H1 (cell line): ENCODE results near the gene PPFIBP2. TPM values are rescaled to one million over a fixed set of nuclear protein-coding genes. Genes with fewer than 3 reads are reported as not detected.
A peak's percentile ranks its signal among the peaks of the same experiment; 100 is the strongest.

Experiments
- CTCF ChIA-PET: fragments of 300-600 bp; sonication (Branson Sonifier 250); formaldehyde crosslinking; loops from one replicate; lab custom pipeline; 2021; ENCODE audit not compliant: partially characterized antibody; lab: Charles Lee
- POLR2A ChIA-PET: fragments of 300-600 bp; sonication (Branson Sonifier 250); formaldehyde crosslinking; loops from one replicate; lab custom pipeline; 2021; ENCODE audit warnings: inconsistent platforms; ENCODE audit not compliant: partially characterized antibody; lab: Charles Lee
- DNase-seq, 2 experiments: peaks; one replicate each; pipeline versions ENCODE4 v3.0.0 to v3.0.0-alpha.2; 2010 to 2022; ENCODE audit warnings: low spot score in 2 of 2, low read depth in 1 of 2, mixed read lengths in 1 of 2
- FAIRE-seq: peaks from 2 replicates; lab custom pipeline; 2011; peaks lifted over from hg19 to GRCh38; lab: Jason Lieb, UNC
- H2AFZ ChIP-seq: 2 replicates; pipeline ENCODE4 v1.8.1; 2012; ENCODE audit warnings: low read length, inconsistent platforms
- H2AK5ac ChIP-seq: 2 replicates; pipeline ENCODE4 v1.6.1; 2013; ENCODE audit warnings: low read depth, low read length
- H2BK120ac ChIP-seq: replicated peaks from 2 replicates; pipeline ENCODE3; 2013; ENCODE audit warnings: low read depth, low read length, inconsistent platforms
- H2BK12ac ChIP-seq: 2 replicates; pipeline ENCODE4 v1.6.1; 2013; ENCODE audit warnings: low read depth, low read length
- H2BK15ac ChIP-seq: 2 replicates; pipeline ENCODE4 v1.6.1; 2013; ENCODE audit warnings: low read length
- H2BK20ac ChIP-seq: 2 replicates; pipeline ENCODE4 v1.6.1; 2013; ENCODE audit warnings: low read length
- H2BK5ac ChIP-seq: 2 replicates; pipeline ENCODE4 v1.6.1; 2013; ENCODE audit warnings: low read depth, low read length
- H3K14ac ChIP-seq: 2 replicates; pipeline ENCODE4 v1.6.1; 2013; ENCODE audit warnings: inconsistent platforms; ENCODE audit not compliant: insufficient read length
- H3K18ac ChIP-seq: 2 replicates; pipeline ENCODE4 v1.6.1; 2013; ENCODE audit warnings: low read length; ENCODE audit errors: extremely low read depth
- H3K23ac ChIP-seq: 2 replicates; pipeline ENCODE4 v1.6.1; 2013; ENCODE audit warnings: inconsistent platforms; ENCODE audit not compliant: insufficient read length
- H3K23me2 ChIP-seq: 2 replicates; pipeline ENCODE4 v1.6.1; 2013; ENCODE audit warnings: low read depth, low read length
- H3K27ac ChIP-seq: 2 replicates; pipeline ENCODE4 v1.6.1; 2011; ENCODE audit warnings: low read depth, low read length, inconsistent platforms
- H3K27me3 ChIP-seq, 4 experiments: replicated peaks in 1 of 4; 1 replicate in 1 of 4; 2 replicates in 3 of 4; pipeline versions ENCODE4 v1.6.1 to v1.8.1; 2011 to 2013; ENCODE audit warnings: low read length in 3 of 4, mild to moderate bottlenecking in 3 of 4, inconsistent platforms in 2 of 4, mixed read lengths in 2 of 4, moderate library complexity in 1 of 4; ENCODE audit not compliant: control insufficient read depth in 3 of 4, insufficient read depth in 3 of 4; ENCODE audit errors: extremely low read depth in 1 of 4
- H3K36me3 ChIP-seq, 4 experiments: 2 replicates each; pipeline versions ENCODE4 v1.6.1 to v1.8.1; 2011 to 2013; ENCODE audit warnings: mild to moderate bottlenecking in 4 of 4, low read length in 3 of 4, moderate library complexity in 2 of 4, control low read depth in 1 of 4, inconsistent platforms in 1 of 4; ENCODE audit not compliant: insufficient read depth in 4 of 4, control insufficient read depth in 2 of 4
- H3K4ac ChIP-seq: replicated peaks from 2 replicates; pipeline ENCODE3; 2013; ENCODE audit warnings: low read length, low read depth, mixed read lengths, inconsistent platforms; ENCODE audit not compliant: insufficient read length
- H3K4me1 ChIP-seq, 4 experiments: replicated peaks in 1 of 4; 1 replicate in 1 of 4; 2 replicates in 3 of 4; pipeline versions ENCODE4 v1.6.1 to v1.8.1; 2011 to 2013; ENCODE audit warnings: low read length in 3 of 4, inconsistent platforms in 2 of 4, mixed read lengths in 1 of 4; ENCODE audit not compliant: insufficient read depth in 4 of 4, control insufficient read depth in 3 of 4
- H3K4me2 ChIP-seq, 2 experiments: 2 replicates each; pipeline versions ENCODE4 v1.6.1 to v1.8.1; 2011 to 2013; ENCODE audit warnings: low read depth in 2 of 2, low read length in 2 of 2, control low read depth in 1 of 2, inconsistent platforms in 1 of 2, mild to moderate bottlenecking in 1 of 2; ENCODE audit not compliant: insufficient read depth in 1 of 2
- H3K4me3 ChIP-seq, 4 experiments: fragments of 200-600, 300-600 bp in 1 of 4; sonication (generic), shearing (Covaris generic), sonication (Bioruptor Twin) in 1 of 4; 2 replicates each; pipeline versions ENCODE4 v1.5.1 to v1.8.1; 2011 to 2016; ENCODE audit warnings: low read length in 4 of 4, low read depth in 3 of 4, control low read depth in 2 of 4, inconsistent platforms in 2 of 4, mild to moderate bottlenecking in 2 of 4, mixed read lengths in 1 of 4, moderate library complexity in 1 of 4; ENCODE audit not compliant: insufficient read depth in 2 of 4; ENCODE audit errors: extremely low read depth in 1 of 4
- H3K56ac ChIP-seq: replicated peaks from 2 replicates; pipeline ENCODE3; 2013; ENCODE audit warnings: low read depth, mild to moderate bottlenecking, mixed read lengths, low read length, inconsistent platforms; ENCODE audit not compliant: insufficient read length
- H3K79me1 ChIP-seq: 2 replicates; pipeline ENCODE4 v1.6.1; 2013; ENCODE audit warnings: low read depth, low read length, control low read depth
- H3K79me2 ChIP-seq, 2 experiments: 2 replicates each; pipeline versions ENCODE4 v1.6.1 to v1.8.1; 2012 to 2013; ENCODE audit warnings: low read length in 2 of 2, mild to moderate bottlenecking in 2 of 2, inconsistent platforms in 1 of 2; ENCODE audit not compliant: insufficient read depth in 2 of 2, control insufficient read depth in 1 of 2
- H3K9ac ChIP-seq, 4 experiments: replicated peaks in 1 of 4; 1 replicate in 1 of 4; 2 replicates in 3 of 4; pipeline versions ENCODE4 v1.6.1 to v1.8.1; 2011 to 2013; ENCODE audit warnings: low read depth in 3 of 4, low read length in 3 of 4, control low read depth in 2 of 4, mild to moderate bottlenecking in 2 of 4, moderate library complexity in 2 of 4, inconsistent platforms in 1 of 4; ENCODE audit errors: extremely low read depth in 1 of 4
- H3K9me3 ChIP-seq, 2 experiments: 2 replicates each; pipeline versions ENCODE4 v1.6.1 to v1.8.1; 2012 to 2013; ENCODE audit warnings: mild to moderate bottlenecking in 2 of 2, moderate library complexity in 2 of 2, control low read depth in 1 of 2, inconsistent platforms in 1 of 2, low read depth in 1 of 2, low read length in 1 of 2, mixed read lengths in 1 of 2; ENCODE audit not compliant: insufficient read depth in 2 of 2
- H4K20me1 ChIP-seq, 2 experiments: replicated peaks in 1 of 2; 2 replicates each; pipeline versions ENCODE3 to v1.8.1; 2011 to 2013; ENCODE audit warnings: inconsistent platforms in 2 of 2, low read length in 2 of 2, mild to moderate bottlenecking in 1 of 2; ENCODE audit not compliant: insufficient read depth in 2 of 2, control insufficient read depth in 1 of 2
- H4K5ac ChIP-seq: 2 replicates; pipeline ENCODE4 v1.6.1; 2013; ENCODE audit warnings: low read length, low read depth, mixed read lengths, inconsistent platforms; ENCODE audit not compliant: insufficient read length
- H4K8ac ChIP-seq: 2 replicates; pipeline ENCODE4 v1.8.0; 2013; ENCODE audit warnings: mild to moderate bottlenecking, moderate library complexity, low read length, inconsistent platforms; ENCODE audit not compliant: insufficient read depth; ENCODE audit errors: extremely low read depth
- H4K91ac ChIP-seq: replicated peaks from 2 replicates; pipeline ENCODE3; 2013; ENCODE audit warnings: low read length, mixed read lengths, inconsistent platforms; ENCODE audit not compliant: insufficient read length
- ASH2L ChIP-seq: fragments of 200-600, 300-600 bp; sonication (generic); IDR thresholded peaks from one replicate; pipeline ENCODE4 v1.7.1; 2017; ENCODE audit warnings: low read length
- ATF3 ChIP-seq: IDR thresholded peaks from 2 replicates; pipeline ENCODE4 v1.6.1; 2011; ENCODE audit warnings: low read depth, mild to moderate bottlenecking, low read length; ENCODE audit not compliant: insufficient read depth
- CREB1 ChIP-seq: IDR thresholded peaks from 2 replicates; pipeline ENCODE4 v1.6.1; 2012; ENCODE audit warnings: inconsistent platforms
- EZH2 ChIP-seq: fragments of 200-600 bp; sonication (generic); IDR thresholded peaks from 2 replicates; pipeline ENCODE4 v1.7.1; 2012; ENCODE audit warnings: low read depth, mild to moderate bottlenecking, moderate library complexity, low read length, inconsistent platforms; ENCODE audit not compliant: severe bottlenecking
- GABPA ChIP-seq: IDR thresholded peaks from 2 replicates; pipeline ENCODE4 v1.6.1; 2011; ENCODE audit warnings: mild to moderate bottlenecking, low read length, moderate library complexity, borderline replicate concordance; ENCODE audit not compliant: insufficient read depth
- JUND ChIP-seq: IDR thresholded peaks from 2 replicates; pipeline ENCODE4 v1.6.1; 2011; ENCODE audit warnings: mild to moderate bottlenecking, improper control_type of control experiment, low read length
- MAX ChIP-seq: IDR thresholded peaks from 2 replicates; pipeline ENCODE4 v1.6.1; 2012; ENCODE audit warnings: inconsistent platforms
- RBBP5 ChIP-seq: IDR thresholded peaks from 2 replicates; pipeline ENCODE4 v1.7.1; 2012; ENCODE audit warnings: low read depth, mild to moderate bottlenecking, inconsistent platforms, low read length, moderate library complexity, borderline replicate concordance
- RNF2 ChIP-seq: fragments of 200-900, 300-1000 bp; sonication (generic); IDR thresholded peaks from 2 replicates; pipeline ENCODE4 v1.7.1; 2016; ENCODE audit warnings: borderline replicate concordance, low read depth, mild to moderate bottlenecking, antibody characterized with exemption, low read length; ENCODE audit not compliant: poor library complexity, severe bottlenecking; ENCODE audit errors: missing control alignments
- TCF12 ChIP-seq: IDR thresholded peaks from 2 replicates; pipeline ENCODE4 v1.6.1; 2011; ENCODE audit warnings: low read depth, mild to moderate bottlenecking, low read length
- YY1 ChIP-seq: IDR thresholded peaks from 2 replicates; pipeline ENCODE4 v1.6.1; 2011; ENCODE audit warnings: low read depth, mild to moderate bottlenecking, low read length
- WGBS, 2 experiments: shearing (Covaris generic) in 1 of 2; methylation state at CpG; one replicate each; pipeline versions ENCODE4 v1.1.6 to v1.1.7; 2013 to 2015; ENCODE audit warnings: low lambda C conversion rate in 2 of 2, mixed read lengths in 2 of 2, inconsistent platforms in 1 of 2, low coverage in 1 of 2, missing lambda C conversion rate in 1 of 2; ENCODE audit not compliant: insufficient replicate concordance in 2 of 2, insufficient coverage in 1 of 2, insufficient read length in 1 of 2; ENCODE audit errors: extremely low coverage in 1 of 2, missing lambda C conversion rate in 1 of 2; 5-methylcytosine and 5-hydroxymethylcytosine counted together
- polyA plus RNA-seq, 7 experiments: library from polyadenylated mRNA; depleted of rRNA in 3 of 7; stranded (reverse) in 5 of 7; unstranded in 2 of 7; fragments of >200 nt in 5 of 7; fragments of 200-250 nt in 2 of 7; gene quantifications; 1 replicate in 5 of 7; 2 replicates in 1 of 7; 4 replicates in 1 of 7; pipeline versions ENCODE4 v1.2.1 to v1.2.3, GENCODE V29; 2011 to 2013; ENCODE audit warnings: missing spikeins in 2 of 7, mixed read lengths in 2 of 7
- total RNA-seq: library from RNA; stranded (reverse); fragmentation: NEBNext Ultra II Directional; extraction: Animal tissue kit (Norgen Biotek cat#: 25700); gene quantifications from 2 replicates; pipeline ENCODE4 v1.2.1, GENCODE V29; 2021

PPFIBP2 gene
- total and polyA plus RNA-seq, 2 of the 8 experiments (the other 6 are each of a cell fraction or from before 2014, with no cell fraction given), result 5.5 to 9.8 TPM

- peak overlapping the region in 2 of 4 experiments; percentile 68 to 94; a peak in 3 of 8 replicates for H3K4me3 ChIP-seq
- H3K79me2 ChIP-seq, result no peaks in the 10 kb centered on the region
- no peak overlapping the region for H2AFZ ChIP-seq
- no peak overlapping the region for H3K14ac ChIP-seq
- H3K9ac ChIP-seq, result no peak overlapping the region
- ChIA-PET CTCF (interaction anchor here (0.6 to 3.7 kb wide), 8 partner anchors 16 to 230 kb away, joined by 3 to 21 read pairs (median 4); no protein-coding TSS in a partner anchor), POLR2A (interaction anchor here (1.2 to 2.2 kb wide), 7 partner anchors 9 to 99 kb away, joined by 3 to 14 read pairs (median 4); no protein-coding TSS in a partner anchor)
- peaks cover 0 to 10% (median 4%) of the 10 kb centered on the region in 4 experiments; a peak in 4 of 7 replicates for H3K4me1 ChIP-seq
- no peak overlapping the region for H3K23ac ChIP-seq
- no peak overlapping the region for H3K56ac ChIP-seq
- H2BK15ac ChIP-seq, result 0 out of 2 replicates have a peak overlapping the region, but pooled peaks have one; percentile 29
- peak overlapping the region; percentile 44; the same call in 1 of the 2 replicates for H2BK5ac ChIP-seq
- H4K91ac ChIP-seq, result no peak overlapping the region
- no peak overlapping the region for H3K4ac ChIP-seq
- FAIRE-seq, result no peak
- no peaks in the 10 kb centered on the region for H4K20me1 ChIP-seq
- 96% methylated on average over 16 of the region's 16 CpGs; no CpG with 5 or more reads in 1 of the 2 experiments for WGBS, 2 experiments
- H4K5ac ChIP-seq, result no peak overlapping the region
- peak overlapping the region; percentile 71; the same call in 1 of the 2 replicates for H3K18ac ChIP-seq
- H3K23me2 ChIP-seq, result peaks cover 16% of the 10 kb centered on the region; the same call in 1 of the 2 replicates
- H2BK20ac ChIP-seq, result no peak overlapping the region
- H2BK120ac ChIP-seq, result no peak overlapping the region
- no peak overlapping the region for H4K8ac ChIP-seq
- no peaks in the 10 kb centered on the region for H3K27me3 ChIP-seq
- peak overlapping the region; percentile 90 to 92 for H3K4me2 ChIP-seq
- H3K27ac ChIP-seq, result no peak overlapping the region
- peak overlapping the region; percentile 50; the same call in 1 of the 2 replicates for H2BK12ac ChIP-seq
- no peaks in the 10 kb centered on the region for H3K9me3 ChIP-seq
- peaks cover 11 to 24% (median 13%) of the 10 kb centered on the region in 4 experiments; a peak in 6 of 8 replicates for H3K36me3 ChIP-seq
- DNase-seq, result no peak
- peaks cover 2% of the 10 kb centered on the region; the same call in 1 of the 2 replicates for H3K79me1 ChIP-seq
- peak overlapping the region; percentile 32; the same call in 1 of the 2 replicates for H2AK5ac ChIP-seq
- no peak for TF ChIP-seq GABPA
- TF ChIP-seq TCF12, result no peak
- TF ChIP-seq MAX, result no peak
- TF ChIP-seq CREB1, result no peak
- TF ChIP-seq YY1, result no peak
- no peak for TF ChIP-seq ASH2L
- no peak for TF ChIP-seq EZH2
- TF ChIP-seq JUND, result no peak
- no peak for TF ChIP-seq RBBP5
- no peak for TF ChIP-seq RNF2
- no peak for TF ChIP-seq ATF3
Observed at GRCh38 chr11:7672276-7672959, 158.6 kb downstream of the PPFIBP2 start.
